ENCODE results near the gene EEF1AKMT1. TPM values are rescaled to one million over a fixed set of nuclear protein-coding genes. Genes with fewer than 3 reads are reported as not detected.

EEF1AKMT1 gene
- total and polyA plus RNA-seq, 2 donors (not counting 1 experiment from before 2014, with no cell fraction given), result 7.6 to 18.0 TPM

DNA sequence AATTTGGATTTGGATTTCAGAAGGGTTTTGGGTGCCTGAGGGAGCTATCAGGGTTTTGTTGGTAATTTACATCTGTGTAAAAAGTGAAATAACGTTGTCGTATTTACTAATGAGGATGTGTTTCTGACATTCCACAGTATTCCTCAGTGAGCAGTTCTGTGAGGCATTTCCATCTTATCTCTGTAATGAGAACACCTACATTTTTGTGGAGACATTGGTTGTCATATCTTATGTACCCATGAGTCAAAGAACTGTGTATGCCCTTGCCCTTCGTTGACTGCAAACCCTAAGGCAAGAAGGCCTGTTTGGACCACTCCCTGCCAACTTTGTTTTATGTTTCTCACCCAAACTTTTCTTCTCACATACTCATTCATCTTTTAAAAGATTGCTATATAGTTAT is 84.5 kb downstream of the EEF1AKMT1 start:
- no peak overlapping the region for H3K9ac ChIP-seq (ENCODE audit: insufficient read depth, low read length)
- H3K27me3 ChIP-seq (ENCODE audit: control insufficient read depth, insufficient read depth, low read length), result no peaks in the 10 kb centered on the region
- no peaks in the 10 kb centered on the region for H3K79me2 ChIP-seq (ENCODE audit: control insufficient read depth, insufficient read depth, low read length)
- H2AFZ ChIP-seq (ENCODE audit: low read length), result no peak overlapping the region
- H3K4me3 ChIP-seq (replicated peaks in 1 of 4; ENCODE audit: control extremely low read depth in 1 of 4, insufficient read depth in 1 of 4, low read depth in 3 of 4, low read length in 4 of 4), result no peak overlapping the region
- TF ChIP-seq, protein P1, sequence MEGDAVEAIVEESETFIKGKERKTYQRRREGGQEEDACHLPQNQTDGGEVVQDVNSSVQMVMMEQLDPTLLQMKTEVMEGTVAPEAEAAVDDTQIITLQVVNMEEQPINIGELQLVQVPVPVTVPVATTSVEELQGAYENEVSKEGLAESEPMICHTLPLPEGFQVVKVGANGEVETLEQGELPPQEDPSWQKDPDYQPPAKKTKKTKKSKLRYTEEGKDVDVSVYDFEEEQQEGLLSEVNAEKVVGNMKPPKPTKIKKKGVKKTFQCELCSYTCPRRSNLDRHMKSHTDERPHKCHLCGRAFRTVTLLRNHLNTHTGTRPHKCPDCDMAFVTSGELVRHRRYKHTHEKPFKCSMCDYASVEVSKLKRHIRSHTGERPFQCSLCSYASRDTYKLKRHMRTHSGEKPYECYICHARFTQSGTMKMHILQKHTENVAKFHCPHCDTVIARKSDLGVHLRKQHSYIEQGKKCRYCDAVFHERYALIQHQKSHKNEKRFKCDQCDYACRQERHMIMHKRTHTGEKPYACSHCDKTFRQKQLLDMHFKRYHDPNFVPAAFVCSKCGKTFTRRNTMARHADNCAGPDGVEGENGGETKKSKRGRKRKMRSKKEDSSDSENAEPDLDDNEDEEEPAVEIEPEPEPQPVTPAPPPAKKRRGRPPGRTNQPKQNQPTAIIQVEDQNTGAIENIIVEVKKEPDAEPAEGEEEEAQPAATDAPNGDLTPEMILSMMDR (conservative IDR thresholded peaks at IDR 0.05 in 1 of 2, IDR thresholded peaks at IDR 0.05 in 1 of 2; ENCODE audit: low read depth in 1 of 2, low read length in 2 of 2), result no peak
- no peak for TF ChIP-seq EZH2 (IDR thresholded peaks at IDR 0.05; ENCODE audit: low read length, missing control alignments)
- H3K4me2 ChIP-seq (ENCODE audit: extremely low read depth, insufficient read depth, low read length), result no peak overlapping the region
- H4K20me1 ChIP-seq (ENCODE audit: control insufficient read depth, extremely low read depth, insufficient read depth, low read length), result no peaks in the 10 kb centered on the region
- no peaks in the 10 kb centered on the region for H3K4me1 ChIP-seq (ENCODE audit: control insufficient read depth, extremely low read depth, insufficient read depth, low read length)
- no peak for DNase-seq (ENCODE audit: low read depth in 2 of 2)
- no peaks in the 10 kb centered on the region for H3K36me3 ChIP-seq (ENCODE audit: control insufficient read depth, insufficient read depth, low read length)
- no peaks in the 10 kb centered on the region for H3K9me3 ChIP-seq (ENCODE audit: control insufficient read depth, insufficient read depth, low read depth, low read length)
- no peak overlapping the region for H3K27ac ChIP-seq (ENCODE audit: insufficient read depth, low read length)

DNA sequence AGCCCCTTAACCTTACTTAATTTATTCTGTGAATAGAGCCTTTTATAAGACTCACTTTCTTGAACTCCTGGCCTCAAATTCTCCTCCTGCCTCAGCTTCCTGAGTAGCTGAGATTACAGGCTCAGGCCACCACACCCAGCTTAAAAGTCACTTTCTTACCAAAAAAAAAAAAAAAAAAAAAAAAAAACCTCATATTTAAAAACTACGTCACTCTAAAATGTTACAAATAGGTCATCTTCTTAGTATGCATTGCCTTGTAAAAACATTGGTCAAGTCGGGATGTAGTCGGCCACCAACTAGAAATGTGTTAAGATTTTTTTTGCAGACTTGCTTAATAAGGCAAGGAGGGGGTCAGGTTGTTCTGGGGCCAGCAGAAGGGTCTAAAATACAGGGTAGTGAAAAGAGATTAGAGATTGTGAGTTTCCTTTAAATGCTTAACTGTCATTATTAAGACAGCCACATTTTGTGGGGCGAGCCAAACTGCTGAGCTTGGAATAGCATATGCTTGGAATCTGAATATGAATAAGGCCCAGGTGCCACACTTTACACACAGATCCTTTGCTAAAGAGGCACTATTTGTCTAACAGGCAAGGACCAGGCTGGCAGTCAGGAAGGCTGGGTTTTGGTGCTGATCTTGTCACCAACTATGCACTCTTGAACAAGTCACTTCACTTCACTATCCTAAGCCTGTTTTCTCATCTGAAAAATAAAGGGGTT is 86.7 kb downstream of the EEF1AKMT1 start:
- DNase-seq (ENCODE audit: low read depth in 2 of 2), result peak in 1 of 2 donors; percentile 27
- Histone ChIP-seq H3K4me2 (ENCODE audit: extremely low read depth, insufficient read depth, low read length) (no peak overlapping the region), H3K27me3 (ENCODE audit: control insufficient read depth, insufficient read depth, low read length) (no peaks in the 10 kb centered on the region), H3K4me1 (ENCODE audit: control insufficient read depth, extremely low read depth, insufficient read depth, low read length) (no peaks in the 10 kb centered on the region), H3K36me3 (ENCODE audit: control insufficient read depth, insufficient read depth, low read length) (no peaks in the 10 kb centered on the region), H4K20me1 (ENCODE audit: control insufficient read depth, extremely low read depth, insufficient read depth, low read length) (no peaks in the 10 kb centered on the region), H3K27ac (ENCODE audit: insufficient read depth, low read length) (no peak overlapping the region), H3K4me3 (replicated peaks in 1 of 4; ENCODE audit: control extremely low read depth in 1 of 4, insufficient read depth in 1 of 4, low read depth in 3 of 4, low read length in 4 of 4) (no peak overlapping the region), H3K9me3 (ENCODE audit: control insufficient read depth, insufficient read depth, low read depth, low read length) (no peaks in the 10 kb centered on the region), H2AFZ (ENCODE audit: low read length) (no peak overlapping the region), H3K79me2 (ENCODE audit: control insufficient read depth, insufficient read depth, low read length) (no peaks in the 10 kb centered on the region), H3K9ac (ENCODE audit: insufficient read depth, low read length) (no peak overlapping the region)
- TF ChIP-seq EZH2 (IDR thresholded peaks at IDR 0.05; ENCODE audit: low read length, missing control alignments), result no peak

DNA sequence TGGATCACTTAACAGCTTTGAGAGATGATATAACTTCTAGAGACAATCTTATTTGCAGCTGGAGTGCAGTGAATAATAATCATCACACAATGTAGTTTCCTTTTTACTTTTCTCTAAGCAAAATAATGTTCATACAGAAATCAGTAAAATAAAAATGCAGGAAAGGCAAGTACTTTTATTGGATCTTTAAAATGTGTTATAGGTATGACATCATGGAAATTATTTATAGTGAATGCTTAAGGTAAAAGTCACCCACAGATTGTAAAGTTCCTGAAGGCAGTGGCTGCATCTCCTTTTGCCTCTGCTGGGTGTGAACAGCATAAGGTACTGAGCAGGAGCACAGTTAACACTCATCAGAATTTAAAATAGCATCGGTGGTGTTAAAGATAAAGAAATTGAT is 87.6 kb downstream of the EEF1AKMT1 start:
- H3K4me2 ChIP-seq (ENCODE audit: extremely low read depth, insufficient read depth, low read length), result no peak overlapping the region
- no peak for DNase-seq (ENCODE audit: low read depth in 2 of 2)

More for the DNA sequence above, 87.6 kb downstream of the EEF1AKMT1 start:
- Histone ChIP-seq H4K20me1 (ENCODE audit: control insufficient read depth, extremely low read depth, insufficient read depth, low read length) (no peaks in the 10 kb centered on the region), H3K27me3 (ENCODE audit: control insufficient read depth, insufficient read depth, low read length) (no peaks in the 10 kb centered on the region), H3K9me3 (ENCODE audit: control insufficient read depth, insufficient read depth, low read depth, low read length) (no peaks in the 10 kb centered on the region), H3K9ac (ENCODE audit: insufficient read depth, low read length) (no peak overlapping the region), H3K4me3 (replicated peaks in 1 of 4; ENCODE audit: control extremely low read depth in 1 of 4, insufficient read depth in 1 of 4, low read depth in 3 of 4, low read length in 4 of 4) (no peak overlapping the region), H3K27ac (ENCODE audit: insufficient read depth, low read length) (no peak overlapping the region), H3K36me3 (ENCODE audit: control insufficient read depth, insufficient read depth, low read length) (no peaks in the 10 kb centered on the region), H2AFZ (ENCODE audit: low read length) (no peak overlapping the region), H3K4me1 (ENCODE audit: control insufficient read depth, extremely low read depth, insufficient read depth, low read length) (peaks cover 3% of the 10 kb centered on the region), H3K79me2 (ENCODE audit: control insufficient read depth, insufficient read depth, low read length) (no peaks in the 10 kb centered on the region)
- TF ChIP-seq, protein P1 (conservative IDR thresholded peaks at IDR 0.05 in 1 of 2, IDR thresholded peaks at IDR 0.05 in 1 of 2; ENCODE audit: low read depth in 1 of 2, low read length in 2 of 2), result no peak
- TF ChIP-seq EZH2 (IDR thresholded peaks at IDR 0.05; ENCODE audit: low read length, missing control alignments), result no peak

Data from fibroblast of lung (primary cell).